Cardiac fibroblast (primary cell): ENCODE measurements around the gene NPHS1.

Source experiments
- DNase-seq, 2 donors: peaks; one replicate each; pipeline versions ENCODE4 v3.0.0 to v3.0.0-alpha.2; 2010; ENCODE audit warnings: low read depth in 2 of 2
- H3K4me3 ChIP-seq, 2 donors: replicated peaks in 1 of 2; 1 replicate in 1 of 2; 2 replicates in 1 of 2; pipeline ENCODE4 v1.5.1; 2011; ENCODE audit warnings: low read depth in 2 of 2, low read length in 2 of 2, mild to moderate bottlenecking in 2 of 2, moderate library complexity in 1 of 2
- CTCF ChIP-seq: IDR thresholded peaks from one replicate; pipeline ENCODE4 v1.5.1; 2011; ENCODE audit warnings: low read depth, mild to moderate bottlenecking, low read length, inconsistent platforms

Gene NPHS1

DNA sequence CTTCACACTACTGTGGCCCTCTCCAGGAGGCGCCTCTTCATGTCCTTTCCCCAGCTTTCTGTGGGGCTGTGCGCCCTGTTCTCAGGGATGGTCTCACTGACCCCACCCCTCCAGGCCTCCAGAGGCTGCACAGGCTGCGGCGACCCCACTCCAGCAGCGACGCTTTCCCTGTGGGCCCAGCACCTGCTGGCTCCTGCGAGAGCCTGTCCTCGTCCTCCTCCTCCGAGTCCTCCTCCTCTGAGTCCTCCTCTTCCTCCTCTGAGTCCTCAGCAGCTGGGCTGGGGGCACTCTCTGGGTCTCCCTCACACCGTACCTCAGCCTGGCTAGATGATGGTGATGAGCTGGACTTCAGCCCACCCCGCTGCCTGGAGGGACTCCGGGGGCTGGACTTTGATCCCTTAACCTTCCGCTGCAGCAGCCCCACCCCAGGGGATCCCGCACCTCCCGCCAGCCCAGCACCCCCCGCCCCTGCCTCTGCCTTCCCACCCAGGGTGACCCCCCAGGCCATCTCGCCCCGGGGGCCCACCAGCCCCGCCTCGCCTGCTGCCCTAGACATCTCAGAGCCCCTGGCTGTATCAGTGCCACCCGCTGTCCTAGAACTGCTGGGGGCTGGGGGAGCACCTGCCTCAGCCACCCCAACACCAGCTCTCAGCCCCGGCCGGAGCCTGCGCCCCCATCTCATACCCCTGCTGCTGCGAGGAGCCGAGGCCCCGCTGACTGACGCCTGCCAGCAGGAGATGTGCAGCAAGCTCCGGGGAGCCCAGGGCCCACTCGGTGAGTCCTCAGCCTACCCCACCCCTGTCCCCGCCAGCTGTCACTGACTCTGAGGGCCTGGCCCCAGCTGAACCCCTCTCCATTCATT lies 65.8 kb downstream of the NPHS1 start:
- no peak overlapping the region for H3K4me3 ChIP-seq
- TF ChIP-seq CTCF, result no peak
- DNase-seq, result no peak

DNA sequence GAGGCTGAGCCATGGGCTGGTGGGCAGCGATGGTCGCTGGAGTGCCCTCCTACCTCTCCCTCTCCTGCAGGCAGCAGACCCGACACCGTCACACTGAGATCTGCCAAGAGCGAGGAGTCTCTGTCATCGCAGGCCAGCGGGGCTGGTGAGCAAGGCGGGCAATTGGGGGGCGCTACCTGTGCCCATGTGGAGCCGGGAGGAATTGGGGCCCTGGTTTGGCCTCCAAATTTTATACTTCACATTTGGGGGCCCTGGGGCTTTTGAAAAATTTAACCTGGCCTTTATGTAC lies 67.0 kb downstream of the NPHS1 start:
- no peak for TF ChIP-seq CTCF
- no peak overlapping the region for H3K4me3 ChIP-seq
- no peak for DNase-seq

- no peak for DNase-seq
- TF ChIP-seq CTCF, result no peak
- H3K4me3 ChIP-seq, result no peak overlapping the region
Measured at GRCh38 chr19:35784503-35785338, 67.6 kb downstream of the NPHS1 start.

GRCh38 chr19:35783469-35784434 lies 68.6 kb downstream of the NPHS1 start:
- no peak overlapping the region for H3K4me3 ChIP-seq
- no peak for DNase-seq
- TF ChIP-seq CTCF, result no peak

- no peak overlapping the region for H3K4me3 ChIP-seq
- no peak for TF ChIP-seq CTCF
- DNase-seq, result no peak
Measured at GRCh38 chr19:35782589-35782988, 69.7 kb downstream of the NPHS1 start.

GRCh38 chr19:35781650-35782049 lies 70.7 kb downstream of the NPHS1 start:
- H3K4me3 ChIP-seq, result no peak overlapping the region
- no peak for TF ChIP-seq CTCF
- DNase-seq, result no peak
